Measurements from ENCODE around the gene CACUL1.

The CACUL1 gene

DNA sequence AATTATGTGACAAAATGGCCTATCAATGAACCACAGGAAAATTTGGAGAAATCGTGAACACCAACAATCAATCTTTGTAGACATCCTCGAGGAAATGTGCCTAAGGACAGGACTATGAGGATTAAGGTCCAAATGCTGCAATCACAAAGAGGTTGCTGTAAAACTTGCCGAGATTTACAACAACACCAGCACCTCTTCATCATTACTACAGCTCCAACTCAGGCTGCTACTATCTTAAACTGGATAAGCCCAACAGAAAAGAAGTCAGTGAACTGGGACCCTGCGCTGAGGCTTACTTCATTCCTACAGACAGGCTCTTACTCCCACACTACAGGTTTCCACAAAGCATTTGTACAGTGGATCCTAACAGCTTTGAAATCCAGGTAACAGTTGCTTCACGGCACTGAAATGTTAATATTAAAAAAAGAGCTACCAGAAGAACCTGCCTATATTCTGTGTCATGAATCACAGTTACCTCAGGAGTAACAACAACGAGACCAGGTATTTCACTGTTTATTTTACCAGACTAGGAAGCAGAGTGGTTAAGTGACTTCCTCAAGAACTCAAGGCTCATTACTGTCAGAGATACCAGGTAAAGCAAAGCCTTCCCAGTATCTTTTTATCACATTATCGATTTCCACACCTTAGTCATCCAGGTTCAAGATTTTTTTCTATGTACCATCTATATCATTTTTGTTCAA is 23.9 kb downstream of the CACUL1 start:
- no peak for ATAC-seq

DNA sequence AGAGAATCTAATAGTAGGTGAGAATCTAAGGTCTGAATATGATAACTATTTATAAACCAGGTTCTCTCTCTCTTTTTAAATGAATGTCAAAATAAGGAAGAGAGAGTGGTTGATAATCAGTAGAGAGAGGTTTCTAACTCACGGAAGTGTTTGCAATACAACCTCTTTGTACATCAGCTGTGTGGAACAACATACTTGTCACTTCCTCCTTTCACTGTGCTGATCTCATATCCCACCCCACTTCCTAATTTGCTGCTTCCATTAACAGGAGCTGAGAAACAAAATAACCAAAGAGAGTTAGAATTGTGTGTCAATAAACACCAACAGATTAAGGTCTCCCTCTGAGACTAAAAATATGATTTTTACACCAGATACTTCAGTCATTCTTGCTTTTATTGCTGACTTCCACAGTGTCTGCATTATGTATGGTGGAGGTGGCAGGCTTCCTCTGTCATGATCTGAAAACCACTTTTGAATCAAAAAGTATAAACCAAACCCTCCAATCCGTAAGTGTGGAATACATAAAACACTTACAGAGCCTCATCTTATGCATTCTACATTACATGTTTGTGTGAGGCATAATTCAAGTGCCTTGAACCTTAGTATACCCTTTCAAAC is 25.0 kb downstream of the CACUL1 start:
- no peak for ATAC-seq
- TF ChIP-seq OSR1 (CRISPR knock-in tag; IDR thresholded peaks at IDR 0.05): no peak
- TF ChIP-seq GLIS3 (CRISPR knock-in tag; IDR thresholded peaks at IDR 0.05): no peak
- no peak for TF ChIP-seq TCF4 (CRISPR knock-in tag; IDR thresholded peaks at IDR 0.05; ENCODE audit: borderline replicate concordance)
- no peak for TF ChIP-seq ISL1 (CRISPR knock-in tag; IDR thresholded peaks at IDR 0.05)
- TF ChIP-seq, protein P1, sequence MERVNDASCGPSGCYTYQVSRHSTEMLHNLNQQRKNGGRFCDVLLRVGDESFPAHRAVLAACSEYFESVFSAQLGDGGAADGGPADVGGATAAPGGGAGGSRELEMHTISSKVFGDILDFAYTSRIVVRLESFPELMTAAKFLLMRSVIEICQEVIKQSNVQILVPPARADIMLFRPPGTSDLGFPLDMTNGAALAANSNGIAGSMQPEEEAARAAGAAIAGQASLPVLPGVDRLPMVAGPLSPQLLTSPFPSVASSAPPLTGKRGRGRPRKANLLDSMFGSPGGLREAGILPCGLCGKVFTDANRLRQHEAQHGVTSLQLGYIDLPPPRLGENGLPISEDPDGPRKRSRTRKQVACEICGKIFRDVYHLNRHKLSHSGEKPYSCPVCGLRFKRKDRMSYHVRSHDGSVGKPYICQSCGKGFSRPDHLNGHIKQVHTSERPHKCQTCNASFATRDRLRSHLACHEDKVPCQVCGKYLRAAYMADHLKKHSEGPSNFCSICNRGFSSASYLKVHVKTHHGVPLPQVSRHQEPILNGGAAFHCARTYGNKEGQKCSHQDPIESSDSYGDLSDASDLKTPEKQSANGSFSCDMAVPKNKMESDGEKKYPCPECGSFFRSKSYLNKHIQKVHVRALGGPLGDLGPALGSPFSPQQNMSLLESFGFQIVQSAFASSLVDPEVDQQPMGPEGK (CRISPR knock-in tag; IDR thresholded peaks at IDR 0.05; ENCODE audit: borderline replicate concordance): no peak
- TF ChIP-seq, protein P2, sequence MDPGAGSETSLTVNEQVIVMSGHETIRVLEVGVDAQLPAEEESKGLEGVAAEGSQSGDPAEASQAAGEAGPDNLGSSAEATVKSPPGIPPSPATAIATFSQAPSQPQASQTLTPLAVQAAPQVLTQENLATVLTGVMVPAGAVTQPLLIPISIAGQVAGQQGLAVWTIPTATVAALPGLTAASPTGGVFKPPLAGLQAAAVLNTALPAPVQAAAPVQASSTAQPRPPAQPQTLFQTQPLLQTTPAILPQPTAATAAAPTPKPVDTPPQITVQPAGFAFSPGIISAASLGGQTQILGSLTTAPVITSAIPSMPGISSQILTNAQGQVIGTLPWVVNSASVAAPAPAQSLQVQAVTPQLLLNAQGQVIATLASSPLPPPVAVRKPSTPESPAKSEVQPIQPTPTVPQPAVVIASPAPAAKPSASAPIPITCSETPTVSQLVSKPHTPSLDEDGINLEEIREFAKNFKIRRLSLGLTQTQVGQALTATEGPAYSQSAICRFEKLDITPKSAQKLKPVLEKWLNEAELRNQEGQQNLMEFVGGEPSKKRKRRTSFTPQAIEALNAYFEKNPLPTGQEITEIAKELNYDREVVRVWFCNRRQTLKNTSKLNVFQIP (CRISPR knock-in tag; IDR thresholded peaks at IDR 0.05; ENCODE audit: borderline replicate concordance, low read depth): no peak
- TF ChIP-seq TOX (CRISPR knock-in tag; IDR thresholded peaks at IDR 0.05; ENCODE audit: borderline replicate concordance): no peak
- no peak for TF ChIP-seq RARB (CRISPR knock-in tag; IDR thresholded peaks at IDR 0.05)
- TF ChIP-seq ZFP3 (CRISPR knock-in tag; IDR thresholded peaks at IDR 0.05): no peak
- no peak for TF ChIP-seq CSDC2 (CRISPR knock-in tag; IDR thresholded peaks at IDR 0.05)
- TF ChIP-seq ZNF565 (CRISPR knock-in tag; conservative IDR thresholded peaks at IDR 0.05; ENCODE audit: low read depth): no peak
- no peak for TF ChIP-seq ZNF8 (CRISPR knock-in tag; IDR thresholded peaks at IDR 0.05)
- TF ChIP-seq ZFP30 (CRISPR knock-in tag; IDR thresholded peaks at IDR 0.05): no peak
- no peak for TF ChIP-seq ARNTL (CRISPR knock-in tag; IDR thresholded peaks at IDR 0.05; ENCODE audit: borderline replicate concordance, low read depth)
- TF ChIP-seq ZNF70 (CRISPR knock-in tag; IDR thresholded peaks at IDR 0.05): no peak
- no peak for TF ChIP-seq ZC3H10 (CRISPR knock-in tag; IDR thresholded peaks at IDR 0.05)
- no peak for TF ChIP-seq BACH2 (CRISPR knock-in tag; IDR thresholded peaks at IDR 0.05; ENCODE audit: borderline replicate concordance)

More for the DNA sequence above, 23.9 kb downstream of the CACUL1 start:
- TF ChIP-seq ISL1 (CRISPR knock-in tag; IDR thresholded peaks at IDR 0.05): no peak
- TF ChIP-seq ZNF70 (CRISPR knock-in tag; IDR thresholded peaks at IDR 0.05): no peak
- TF ChIP-seq ZFP3 (CRISPR knock-in tag; IDR thresholded peaks at IDR 0.05): no peak
- TF ChIP-seq, protein P3, sequence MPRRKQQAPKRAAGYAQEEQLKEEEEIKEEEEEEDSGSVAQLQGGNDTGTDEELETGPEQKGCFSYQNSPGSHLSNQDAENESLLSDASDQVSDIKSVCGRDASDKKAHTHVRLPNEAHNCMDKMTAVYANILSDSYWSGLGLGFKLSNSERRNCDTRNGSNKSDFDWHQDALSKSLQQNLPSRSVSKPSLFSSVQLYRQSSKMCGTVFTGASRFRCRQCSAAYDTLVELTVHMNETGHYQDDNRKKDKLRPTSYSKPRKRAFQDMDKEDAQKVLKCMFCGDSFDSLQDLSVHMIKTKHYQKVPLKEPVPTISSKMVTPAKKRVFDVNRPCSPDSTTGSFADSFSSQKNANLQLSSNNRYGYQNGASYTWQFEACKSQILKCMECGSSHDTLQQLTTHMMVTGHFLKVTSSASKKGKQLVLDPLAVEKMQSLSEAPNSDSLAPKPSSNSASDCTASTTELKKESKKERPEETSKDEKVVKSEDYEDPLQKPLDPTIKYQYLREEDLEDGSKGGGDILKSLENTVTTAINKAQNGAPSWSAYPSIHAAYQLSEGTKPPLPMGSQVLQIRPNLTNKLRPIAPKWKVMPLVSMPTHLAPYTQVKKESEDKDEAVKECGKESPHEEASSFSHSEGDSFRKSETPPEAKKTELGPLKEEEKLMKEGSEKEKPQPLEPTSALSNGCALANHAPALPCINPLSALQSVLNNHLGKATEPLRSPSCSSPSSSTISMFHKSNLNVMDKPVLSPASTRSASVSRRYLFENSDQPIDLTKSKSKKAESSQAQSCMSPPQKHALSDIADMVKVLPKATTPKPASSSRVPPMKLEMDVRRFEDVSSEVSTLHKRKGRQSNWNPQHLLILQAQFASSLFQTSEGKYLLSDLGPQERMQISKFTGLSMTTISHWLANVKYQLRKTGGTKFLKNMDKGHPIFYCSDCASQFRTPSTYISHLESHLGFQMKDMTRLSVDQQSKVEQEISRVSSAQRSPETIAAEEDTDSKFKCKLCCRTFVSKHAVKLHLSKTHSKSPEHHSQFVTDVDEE (CRISPR knock-in tag; IDR thresholded peaks at IDR 0.05): no peak
- no peak for TF ChIP-seq GLIS3 (CRISPR knock-in tag; IDR thresholded peaks at IDR 0.05)
- TF ChIP-seq, protein P1 (CRISPR knock-in tag; IDR thresholded peaks at IDR 0.05; ENCODE audit: borderline replicate concordance): no peak
- TF ChIP-seq ESRRG (CRISPR knock-in tag; IDR thresholded peaks at IDR 0.05): no peak
- TF ChIP-seq, protein P2 (CRISPR knock-in tag; IDR thresholded peaks at IDR 0.05; ENCODE audit: borderline replicate concordance, low read depth): no peak
- TF ChIP-seq OSR1 (CRISPR knock-in tag; IDR thresholded peaks at IDR 0.05): no peak
- no peak for TF ChIP-seq SNAI2 (CRISPR knock-in tag; IDR thresholded peaks at IDR 0.05)
- TF ChIP-seq, protein P4, sequence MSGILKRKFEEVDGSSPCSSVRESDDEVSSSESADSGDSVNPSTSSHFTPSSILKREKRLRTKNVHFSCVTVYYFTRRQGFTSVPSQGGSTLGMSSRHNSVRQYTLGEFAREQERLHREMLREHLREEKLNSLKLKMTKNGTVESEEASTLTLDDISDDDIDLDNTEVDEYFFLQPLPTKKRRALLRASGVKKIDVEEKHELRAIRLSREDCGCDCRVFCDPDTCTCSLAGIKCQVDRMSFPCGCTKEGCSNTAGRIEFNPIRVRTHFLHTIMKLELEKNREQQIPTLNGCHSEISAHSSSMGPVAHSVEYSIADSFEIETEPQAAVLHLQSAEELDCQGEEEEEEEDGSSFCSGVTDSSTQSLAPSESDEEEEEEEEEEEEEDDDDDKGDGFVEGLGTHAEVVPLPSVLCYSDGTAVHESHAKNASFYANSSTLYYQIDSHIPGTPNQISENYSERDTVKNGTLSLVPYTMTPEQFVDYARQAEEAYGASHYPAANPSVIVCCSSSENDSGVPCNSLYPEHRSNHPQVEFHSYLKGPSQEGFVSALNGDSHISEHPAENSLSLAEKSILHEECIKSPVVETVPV (CRISPR knock-in tag; IDR thresholded peaks at IDR 0.05): no peak
- TF ChIP-seq ZNF8 (CRISPR knock-in tag; IDR thresholded peaks at IDR 0.05): no peak
- no peak for TF ChIP-seq TOX (CRISPR knock-in tag; IDR thresholded peaks at IDR 0.05; ENCODE audit: borderline replicate concordance)
- no peak for TF ChIP-seq TCF4 (CRISPR knock-in tag; IDR thresholded peaks at IDR 0.05; ENCODE audit: borderline replicate concordance)
- no peak for TF ChIP-seq CSDC2 (CRISPR knock-in tag; IDR thresholded peaks at IDR 0.05)
- no peak for TF ChIP-seq PPARA (CRISPR knock-in tag; IDR thresholded peaks at IDR 0.05; ENCODE audit: borderline replicate concordance)
- TF ChIP-seq ZC3H10 (CRISPR knock-in tag; IDR thresholded peaks at IDR 0.05): no peak
- no peak for TF ChIP-seq ZFP30 (CRISPR knock-in tag; IDR thresholded peaks at IDR 0.05)
- no peak for TF ChIP-seq BACH2 (CRISPR knock-in tag; IDR thresholded peaks at IDR 0.05; ENCODE audit: borderline replicate concordance)
